NCI-H524 treated with DMSO at 0.1 percent for 48 hours (cell line): ENCODE results near the gene BOLL.
A peak's percentile ranks its signal among the peaks of the same experiment; 100 is the strongest.
"Not testable (repeated sequence)": the region's sequence is repeated elsewhere in the genome, so short reads cannot be mapped to it uniquely, and the experiment has no call there.

Experiments used
- DNase-seq: peaks from one replicate; lab custom pipeline; 2025; lab: John Stamatoyannopoulos, UW

Gene BOLL, protein sequence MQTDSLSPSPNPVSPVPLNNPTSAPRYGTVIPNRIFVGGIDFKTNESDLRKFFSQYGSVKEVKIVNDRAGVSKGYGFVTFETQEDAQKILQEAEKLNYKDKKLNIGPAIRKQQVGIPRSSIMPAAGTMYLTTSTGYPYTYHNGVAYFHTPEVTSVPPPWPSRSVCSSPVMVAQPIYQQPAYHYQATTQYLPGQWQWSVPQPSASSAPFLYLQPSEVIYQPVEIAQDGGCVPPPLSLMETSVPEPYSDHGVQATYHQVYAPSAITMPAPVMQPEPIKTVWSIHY

GRCh38 chr2:197784956-197785941 is at the start of gene BOLL:
Gene BOLL (minus strand): TSS chr2:197785319. CDS start chr2:197781850, 3,469 bp downstream.
- no peak for DNase-seq

DNA sequence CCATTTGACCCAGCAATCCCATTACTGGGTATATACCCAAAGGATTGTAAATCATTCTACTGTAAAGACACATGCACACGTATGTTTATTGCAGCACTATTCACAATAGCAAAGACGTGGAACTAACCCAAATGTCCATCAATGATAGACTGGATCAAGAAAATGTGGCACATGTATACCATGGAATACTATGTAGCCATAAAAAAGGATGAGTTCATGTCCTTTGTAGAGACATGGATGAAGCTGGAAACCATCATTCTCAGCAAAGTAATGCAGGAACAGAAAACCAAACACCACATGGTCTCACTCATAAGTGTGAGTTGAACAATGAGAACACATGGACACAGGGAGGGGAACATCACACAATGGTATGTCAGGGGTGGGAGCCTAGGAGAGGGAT is 49.7 kb upstream of the BOLL start:
- not testable (repeated sequence) for DNase-seq

GRCh38 chr2:197828464-197829135 is 43.5 kb upstream of the BOLL start:
- no peak for DNase-seq

DNA sequence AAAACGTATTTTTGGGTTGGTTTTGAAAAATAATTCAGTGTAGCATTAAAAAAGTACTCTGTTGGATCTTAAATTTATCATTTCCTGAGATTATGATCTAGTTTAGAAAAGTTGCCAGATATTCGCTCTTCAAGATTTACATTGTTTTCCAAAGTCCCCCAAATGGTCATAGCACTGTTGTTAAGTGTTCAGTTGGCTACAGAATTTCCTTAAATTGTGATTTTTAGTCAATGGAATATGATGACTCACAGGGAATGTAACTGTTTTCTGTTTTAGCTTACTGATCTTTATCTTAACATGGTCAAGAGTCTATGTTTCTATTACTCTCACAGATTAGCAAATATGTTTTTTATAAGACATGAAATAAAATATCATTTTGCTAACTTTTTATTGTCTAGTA is 42.5 kb upstream of the BOLL start:
- no peak for DNase-seq

DNA sequence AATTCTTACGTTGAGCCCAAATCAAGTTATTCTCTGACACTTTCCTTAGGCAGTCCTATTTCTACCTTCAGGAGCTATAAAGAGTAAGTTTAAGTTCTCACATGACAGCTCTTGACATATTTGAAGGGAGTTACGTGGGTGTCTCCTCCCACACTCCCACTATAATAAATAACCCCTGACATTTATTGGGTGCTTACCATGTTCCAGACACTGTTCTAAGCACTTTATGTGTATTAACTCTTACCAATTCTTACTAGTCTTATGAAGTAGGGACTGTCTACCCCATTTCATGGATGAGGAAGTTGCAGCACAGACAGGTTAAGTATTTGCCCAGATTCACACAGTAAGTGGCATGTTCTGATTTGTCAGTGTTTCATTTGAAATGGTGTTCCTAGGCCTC is 37.2 kb upstream of the BOLL start:
- no peak for DNase-seq

DNA sequence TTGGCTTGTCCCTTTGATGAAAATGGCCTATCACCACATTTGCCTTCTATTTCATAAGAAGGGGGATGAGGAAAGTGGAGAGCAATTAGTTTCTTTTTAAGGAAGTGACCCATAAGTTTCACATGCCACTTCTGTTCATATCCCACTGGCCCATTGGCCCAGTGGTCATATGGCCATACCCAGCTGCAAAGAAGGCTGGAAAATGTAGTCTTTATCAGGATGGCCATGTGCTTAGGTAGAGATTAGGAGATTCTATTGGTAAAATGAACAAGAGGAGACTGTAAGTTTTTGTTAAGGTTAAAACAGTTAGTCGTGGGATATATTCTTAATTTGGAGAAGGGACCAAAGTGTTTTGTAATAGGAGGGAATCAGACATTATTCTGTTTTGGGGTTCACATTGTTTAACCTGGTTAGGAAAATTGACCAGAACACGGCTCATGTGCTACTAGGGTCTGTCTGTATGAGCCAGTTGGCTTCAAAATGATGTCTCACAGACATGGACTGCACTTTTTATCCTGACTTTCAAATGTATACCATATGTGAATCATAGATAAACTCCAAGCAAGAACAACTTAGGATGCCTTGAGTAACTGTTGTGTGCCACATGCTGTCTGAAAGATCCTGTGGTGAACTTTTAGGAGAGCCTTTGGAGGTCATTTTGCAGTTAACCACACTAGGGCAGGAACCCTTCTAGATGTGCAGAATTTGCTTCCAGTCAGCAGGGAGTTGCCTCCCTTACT is 36.6 kb upstream of the BOLL start:
- DNase-seq: no peak

DNA sequence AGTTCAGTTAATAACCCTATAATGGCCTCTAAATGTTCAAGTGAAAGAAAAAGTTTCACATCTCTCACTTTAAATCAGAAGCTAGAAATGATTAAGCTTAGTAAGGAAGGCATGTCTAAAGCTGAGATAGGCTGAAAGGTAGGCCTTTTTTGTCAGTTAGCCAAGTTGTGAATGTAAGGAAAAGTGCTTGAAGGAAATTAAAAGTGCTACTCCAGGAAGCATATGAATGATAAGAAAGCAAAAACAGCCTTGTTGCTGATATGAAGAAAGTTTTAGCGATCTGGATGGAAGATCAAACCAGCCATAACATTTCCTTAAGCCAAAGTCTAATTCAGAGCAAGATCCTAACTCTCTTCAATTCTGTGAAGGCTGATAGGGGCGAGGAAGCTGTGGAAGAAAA is 29.4 kb upstream of the BOLL start:
- no peak for DNase-seq

- no peak for DNase-seq
These were observed 28.1 kb upstream of the BOLL start for GRCh38 chr2:197813093-197813787.

DNA sequence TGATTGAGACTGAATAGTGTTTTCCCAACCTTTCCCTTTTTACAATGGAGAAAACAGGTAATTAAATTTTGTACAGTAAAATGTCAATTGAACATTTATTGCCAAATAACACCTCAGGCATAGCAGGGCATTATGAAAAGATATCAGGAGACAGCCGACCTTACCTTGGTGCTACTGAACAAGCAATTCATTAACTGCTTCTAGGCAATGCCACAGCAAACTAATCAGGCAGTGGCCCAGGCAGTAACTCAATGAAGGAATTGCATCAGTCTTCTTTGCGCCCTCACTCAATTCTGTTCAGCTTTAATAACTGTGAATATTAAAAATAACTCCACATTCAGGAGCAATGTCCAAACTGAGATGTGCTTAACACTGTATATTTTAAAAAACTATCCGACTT is 25.4 kb upstream of the BOLL start:
- no peak for DNase-seq

DNA sequence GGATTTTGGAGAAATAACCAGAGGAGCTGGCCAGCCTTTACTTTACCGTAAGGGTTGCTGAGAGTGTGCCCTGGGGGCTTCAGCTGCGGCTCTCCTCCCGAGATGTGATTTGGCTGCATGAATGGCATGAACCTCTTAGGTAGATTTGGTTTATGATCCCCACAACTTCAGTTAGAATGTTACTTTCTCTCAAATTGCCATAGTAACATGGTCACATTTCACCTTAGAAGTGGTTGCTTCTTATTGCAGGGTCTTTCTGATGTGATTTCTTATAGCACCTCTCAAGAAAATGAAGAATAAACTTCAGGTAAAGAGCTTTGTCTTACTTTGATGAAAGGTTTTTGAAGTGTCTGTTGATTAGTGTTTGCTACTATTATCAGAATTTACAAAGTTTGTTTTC is 24.9 kb upstream of the BOLL start:
- DNase-seq: no peak

- DNase-seq: no peak
These were observed 23.9 kb upstream of the BOLL start for GRCh38 chr2:197809064-197809463.

DNA sequence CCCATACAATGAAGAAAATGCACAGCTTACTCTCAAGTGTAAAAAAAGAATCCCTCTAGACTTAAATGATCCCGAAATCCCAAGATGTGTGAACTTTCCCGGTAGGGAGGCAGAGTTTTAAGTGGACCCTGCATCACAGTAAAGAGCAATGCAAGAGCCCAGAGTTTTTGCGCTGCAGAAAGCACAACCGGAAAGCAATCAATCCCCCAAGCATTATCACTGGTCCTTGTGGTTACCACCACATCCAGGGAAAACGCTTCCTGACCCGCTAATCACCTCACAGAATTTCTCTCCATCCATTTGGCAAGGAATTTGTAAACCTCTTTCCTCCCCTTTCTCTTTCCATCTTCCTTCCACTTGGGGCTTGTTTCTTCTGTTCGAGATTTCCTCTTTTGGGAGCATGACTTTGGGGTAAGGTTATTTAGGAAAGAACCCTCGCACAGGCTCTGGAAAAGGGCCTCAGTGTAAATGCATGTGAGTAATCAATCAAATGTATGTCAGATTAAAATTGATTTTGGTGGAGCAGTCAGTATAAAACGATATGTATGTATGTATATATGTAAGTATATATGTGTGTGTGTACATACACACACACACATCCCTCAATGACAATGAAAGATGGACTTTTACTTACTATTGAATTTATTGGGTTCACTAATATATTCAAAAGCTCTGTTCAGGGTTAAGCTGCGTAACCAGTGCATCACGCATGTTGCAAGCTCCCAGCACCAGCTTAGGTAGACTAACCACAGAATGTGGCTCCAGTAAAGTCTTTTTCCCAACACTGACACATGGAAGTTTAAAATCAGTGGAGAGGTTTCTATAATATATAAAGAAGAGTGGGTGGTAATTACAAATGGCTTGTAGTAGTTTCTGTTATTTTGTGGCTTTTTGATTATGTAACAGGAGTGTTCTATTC is 20.9 kb upstream of the BOLL start:
- no peak for DNase-seq

- DNase-seq: no peak
These were observed 19.9 kb upstream of the BOLL start for GRCh38 chr2:197804758-197805714.

DNA sequence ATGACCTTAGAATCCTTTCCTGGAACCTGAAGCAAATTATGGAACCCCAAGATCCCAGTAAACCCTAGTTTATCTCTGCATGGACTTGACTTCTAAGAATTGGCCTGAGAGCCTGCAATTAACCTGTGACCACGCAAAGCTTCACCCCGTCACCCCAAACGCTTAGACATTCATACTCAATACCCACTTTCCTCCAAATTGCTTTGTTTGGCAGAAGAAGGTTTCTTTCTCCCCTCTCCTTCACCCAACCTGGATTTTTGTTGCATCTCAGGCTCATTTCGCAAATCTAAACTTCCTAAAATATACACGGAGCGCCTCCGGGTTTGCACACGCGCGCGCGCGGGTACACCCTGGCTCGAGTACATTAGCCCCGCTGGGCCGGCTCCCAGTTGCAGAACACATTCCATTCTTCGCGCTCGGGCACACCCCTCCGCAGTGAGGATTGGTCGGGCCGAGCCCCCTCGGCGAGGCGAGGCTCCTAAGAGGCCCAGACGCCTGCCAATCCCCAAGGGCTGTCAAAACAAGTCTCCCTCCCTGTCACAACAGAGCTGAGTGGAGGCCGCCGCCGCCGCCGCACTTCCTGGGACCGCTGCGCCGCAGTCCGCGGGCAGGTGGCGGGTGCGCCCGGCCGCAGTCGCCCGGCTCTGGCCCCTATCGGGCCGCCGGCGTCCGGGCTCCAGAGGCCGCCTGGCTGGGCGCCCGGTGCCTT is 19.1 kb upstream of the BOLL start, which contains the start of gene PLCL1:
Gene PLCL1, plus strand, starts transcription at position 545 of the 709 bp plus-strand sequence.
- DNase-seq: peak; percentile 55

GRCh38 chr2:197803033-197803444 is 17.9 kb upstream of the BOLL start:
- DNase-seq: no peak

DNA sequence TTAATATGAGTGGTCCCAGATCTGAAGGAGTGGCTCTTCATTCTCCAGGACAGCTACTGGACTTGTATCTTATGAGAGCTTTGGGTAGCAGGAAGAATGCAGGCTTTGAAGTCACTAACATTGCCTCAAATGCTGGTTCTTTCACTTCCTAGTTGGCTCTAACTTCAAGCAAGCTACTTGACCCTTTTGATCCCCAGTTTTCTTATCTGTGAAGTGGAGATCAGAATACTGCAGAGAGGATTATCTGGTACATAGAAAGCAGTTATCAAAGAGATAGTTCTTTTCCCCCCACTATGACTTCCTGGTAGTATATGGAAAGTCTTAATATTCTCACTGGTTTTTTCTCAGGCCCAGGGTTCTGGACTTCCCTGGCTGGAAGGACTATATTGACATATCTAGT is 15.9 kb upstream of the BOLL start:
- DNase-seq: no peak

DNA sequence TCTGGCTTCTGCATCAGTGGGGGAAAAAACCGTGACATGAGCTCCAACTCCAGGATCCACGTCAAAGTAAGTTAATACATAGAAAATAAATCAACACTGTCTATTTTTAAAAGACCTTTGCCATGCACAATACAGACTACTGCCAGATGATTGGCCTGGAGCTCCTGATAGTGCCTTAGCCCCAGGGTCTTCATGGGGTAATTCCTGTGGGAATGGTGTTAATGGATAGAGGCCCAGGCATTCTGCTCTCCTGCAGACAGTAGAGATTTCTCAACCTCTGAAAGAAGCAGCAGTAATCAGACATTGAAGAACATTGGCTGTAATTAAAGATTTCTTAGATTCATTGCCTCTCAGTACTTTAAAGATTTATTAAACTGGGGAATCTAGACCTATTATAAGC is 15.0 kb upstream of the BOLL start:
- DNase-seq: no peak

DNA sequence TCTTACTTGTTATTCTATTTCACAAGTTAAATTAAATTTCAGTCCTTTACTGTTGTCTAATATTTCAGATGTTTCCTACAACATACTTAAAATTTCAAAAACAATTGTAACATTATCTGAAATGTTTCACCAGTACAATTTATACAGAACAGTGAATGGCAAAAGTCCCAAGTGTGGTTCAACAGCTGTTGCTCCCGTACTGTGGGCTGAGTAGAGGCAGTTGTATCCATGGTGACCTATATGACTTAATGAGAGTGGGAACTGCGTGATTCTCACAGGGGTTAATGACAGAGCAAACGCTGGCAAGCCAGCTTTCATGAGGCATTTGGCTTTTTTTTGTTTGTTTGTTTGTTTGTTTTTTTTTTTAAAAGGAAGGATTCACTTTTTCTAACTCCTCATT is 13.9 kb upstream of the BOLL start:
- peak; percentile 33 for DNase-seq
